ENCODE measurements around the gene FLAD1.

The FLAD1 gene

GRCh38 chr1:155029513-155030242 is 46.5 kb downstream of the FLAD1 start:
- no peak for DNase-seq
- TF ChIP-seq, protein P1, sequence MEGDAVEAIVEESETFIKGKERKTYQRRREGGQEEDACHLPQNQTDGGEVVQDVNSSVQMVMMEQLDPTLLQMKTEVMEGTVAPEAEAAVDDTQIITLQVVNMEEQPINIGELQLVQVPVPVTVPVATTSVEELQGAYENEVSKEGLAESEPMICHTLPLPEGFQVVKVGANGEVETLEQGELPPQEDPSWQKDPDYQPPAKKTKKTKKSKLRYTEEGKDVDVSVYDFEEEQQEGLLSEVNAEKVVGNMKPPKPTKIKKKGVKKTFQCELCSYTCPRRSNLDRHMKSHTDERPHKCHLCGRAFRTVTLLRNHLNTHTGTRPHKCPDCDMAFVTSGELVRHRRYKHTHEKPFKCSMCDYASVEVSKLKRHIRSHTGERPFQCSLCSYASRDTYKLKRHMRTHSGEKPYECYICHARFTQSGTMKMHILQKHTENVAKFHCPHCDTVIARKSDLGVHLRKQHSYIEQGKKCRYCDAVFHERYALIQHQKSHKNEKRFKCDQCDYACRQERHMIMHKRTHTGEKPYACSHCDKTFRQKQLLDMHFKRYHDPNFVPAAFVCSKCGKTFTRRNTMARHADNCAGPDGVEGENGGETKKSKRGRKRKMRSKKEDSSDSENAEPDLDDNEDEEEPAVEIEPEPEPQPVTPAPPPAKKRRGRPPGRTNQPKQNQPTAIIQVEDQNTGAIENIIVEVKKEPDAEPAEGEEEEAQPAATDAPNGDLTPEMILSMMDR (IDR thresholded peaks at IDR 0.05) = no peak
- intact Hi-C loops (cut with DNase I; ENCODE audit: low total_unique reads) = no loop called here
- H3K4me3 ChIP-seq = no peak overlapping the region
- no peak overlapping the region for H3K27ac ChIP-seq
- H3K27me3 ChIP-seq = no peaks in the 10 kb centered on the region
- H3K36me3 ChIP-seq = no peaks in the 10 kb centered on the region
- H3K9me3 ChIP-seq = no peaks in the 10 kb centered on the region
- no peaks in the 10 kb centered on the region for H3K4me1 ChIP-seq

- Histone ChIP-seq H3K4me1 (no peaks in the 10 kb centered on the region), H3K9me3 (no peaks in the 10 kb centered on the region), H3K4me3 (no peak overlapping the region), H3K27ac (no peak overlapping the region), H3K27me3 (no peaks in the 10 kb centered on the region), H3K36me3 (no peaks in the 10 kb centered on the region)
- TF ChIP-seq, protein P1 (IDR thresholded peaks at IDR 0.05) = no peak
- no peak for DNase-seq
- intact Hi-C loops (cut with DNase I; ENCODE audit: low total_unique reads) = no loop called here
These were observed 47.2 kb downstream of the FLAD1 start for GRCh38 chr1:155030243-155030795.

DNA sequence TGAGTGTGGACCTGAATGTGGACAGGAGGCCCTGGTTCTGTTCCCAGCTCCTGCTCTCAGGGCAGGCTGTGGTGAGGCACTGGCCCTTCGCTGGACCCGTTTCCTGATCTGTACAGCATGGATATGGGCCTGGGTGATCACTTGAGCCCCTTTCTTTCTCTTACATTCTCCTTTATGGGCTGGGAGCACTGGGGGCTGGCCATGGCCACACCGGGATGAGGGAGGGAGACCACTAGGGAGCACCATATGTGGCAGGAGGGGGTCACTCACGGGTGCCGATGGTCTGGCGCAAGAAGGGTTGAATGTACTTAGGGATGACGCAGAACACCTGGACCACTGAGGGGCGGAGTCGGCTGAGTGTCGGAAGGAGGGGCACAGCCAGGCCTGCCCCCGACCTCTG is 47.8 kb downstream of the FLAD1 start:
- H3K36me3 ChIP-seq = no peaks in the 10 kb centered on the region
- intact Hi-C loops (cut with DNase I; ENCODE audit: low total_unique reads) = no loop called here
- TF ChIP-seq, protein P1 (IDR thresholded peaks at IDR 0.05) = no peak
- H3K27ac ChIP-seq = no peak overlapping the region
- H3K27me3 ChIP-seq = no peaks in the 10 kb centered on the region
- DNase-seq = no peak
- no peak overlapping the region for H3K4me3 ChIP-seq
- H3K4me1 ChIP-seq = no peaks in the 10 kb centered on the region
- no peaks in the 10 kb centered on the region for H3K9me3 ChIP-seq

- intact Hi-C loops (cut with DNase I; ENCODE audit: low total_unique reads) = no loop called here
- Histone ChIP-seq H3K36me3 (no peaks in the 10 kb centered on the region), H3K9me3 (no peaks in the 10 kb centered on the region), H3K27ac (no peak overlapping the region), H3K4me3 (no peak overlapping the region), H3K4me1 (no peaks in the 10 kb centered on the region), H3K27me3 (no peaks in the 10 kb centered on the region)
- DNase-seq = no peak
- TF ChIP-seq, protein P1 (IDR thresholded peaks at IDR 0.05) = no peak
These were observed 49.7 kb downstream of the FLAD1 start for GRCh38 chr1:155032886-155033285.

- Histone ChIP-seq H3K27me3 (no peaks in the 10 kb centered on the region), H3K4me1 (no peaks in the 10 kb centered on the region), H3K36me3 (no peaks in the 10 kb centered on the region), H3K4me3 (no peak within 1 kb of the TSS), H3K9me3 (no peaks in the 10 kb centered on the region), H3K27ac (no peak within 1 kb of the TSS)
- TF ChIP-seq, protein P1 (IDR thresholded peaks at IDR 0.05) = no peak
- DNase-seq = no peak
- intact Hi-C loops (cut with DNase I; ENCODE audit: low total_unique reads) = no loop called here
These were observed 50.4 kb downstream of the FLAD1 start, which contains the start of the genes DCST1 and DCST2 for GRCh38 chr1:155033524-155033923. TSS of gene DCST1 (plus strand) at chr1:155033824. CDS start at chr1:155034037, 213 bp downstream. TSS of gene DCST2 (minus strand) at chr1:155033781. CDS start at chr1:155033701, 80 bp downstream.

Data from tibial artery (tissue), 4 donors.